K562 (cell line): ENCODE measurements around the gene RGL2. TPM values are rescaled to one million over a fixed set of nuclear protein-coding genes. Genes with fewer than 3 reads are reported as not detected.

Experiments
- BRD9 ChIP-seq: fragments of 450-650 bp; IDR thresholded peaks from 2 replicates; pipeline ENCODE4 v1.6.1; 2018; ENCODE audit warnings: low read depth; ENCODE audit not compliant: partially characterized antibody
- CEBPG ChIP-seq, 3 experiments: fragments of 200-800 bp in 1 of 3; sonication (Bioruptor generic) in 1 of 3; sonication (generic) in 1 of 3; formaldehyde crosslinking in 1 of 3; IDR thresholded peaks in 2 of 3; conservative IDR thresholded peaks in 1 of 3; 2 replicates each; pipeline versions ENCODE4 v1.6.1 to v1.8.0; 2016 to 2022; ENCODE audit warnings: missing compliant biosample characterization in 2 of 3, missing genetic modification characterization in 2 of 3, mild to moderate bottlenecking in 1 of 3, missing genetic modification reagents in 1 of 3
- DNMT1 ChIP-seq: fragments of 450-650 bp; IDR thresholded peaks from 2 replicates; pipeline ENCODE4 v1.6.1; 2016; ENCODE audit warnings: antibody characterized with exemption, mild to moderate bottlenecking
- NBN ChIP-seq: fragments of 450-650 bp; IDR thresholded peaks from 2 replicates; pipeline ENCODE4 v1.6.1; 2016; ENCODE audit warnings: low read depth, mild to moderate bottlenecking
- ZFP91 ChIP-seq: sonication (generic); formaldehyde crosslinking; IDR thresholded peaks from 2 replicates; pipeline ENCODE4 v1.8.0; 2022; ENCODE audit warnings: mild to moderate bottlenecking, missing genetic modification reagents
- ZNF79 ChIP-seq: fragments of 250-450 bp; sonication (Bioruptor Pico); IDR thresholded peaks from 2 replicates; pipeline ENCODE4 v1.4.0; 2020; ENCODE audit warnings: low read depth, mild to moderate bottlenecking, moderate library complexity
- polyA plus RNA-seq, 8 experiments: library from polyadenylated mRNA; depleted of rRNA in 4 of 8; stranded (reverse) in 5 of 8; unstranded in 3 of 8; fragments of >200 nt; fragmentation: Nextera tagmentation in 2 of 8; fragmentation: Illumina TruSeq in 1 of 8; extraction: Ambion mirVana in 2 of 8; extraction: Trizol in 1 of 8; gene quantifications; 2 replicates each; pipeline versions ENCODE4 v1.2.1 to v1.2.3, GENCODE V29; 2011 to 2014; ENCODE audit warnings: inconsistent platforms in 1 of 8, missing spikeins in 1 of 8
- total RNA-seq, 7 experiments: library from RNA; depleted of rRNA in 6 of 7; stranded (reverse); fragments of >200 nt in 6 of 7; fragmentation: Illumina TruSeq in 2 of 7; extraction: Trizol in 2 of 7; gene quantifications; 2 replicates each; pipeline versions ENCODE4 v1.2.1 to v1.2.3, GENCODE V29; 2011 to 2021; ENCODE audit warnings: low replicate concordance in 1 of 7

The RGL2 gene
- total and polyA plus RNA-seq, 9 of the 15 experiments (the other 6 are each of a cell fraction or from before 2014, with no cell fraction given) = 1.8 to 57.1 (median 19.5) TPM

GRCh38 chr6:33318426-33319073, 19.8 kb upstream of the RGL2 start (continued):
- peak; percentile 49 for TF ChIP-seq BRD9
- no peak for TF ChIP-seq CEBPG (CRISPR knock-in tag; IDR thresholded peaks at IDR 0.05)
- TF ChIP-seq CEBPG (tag; conservative IDR thresholded peaks at IDR 0.05 in 1 of 2, IDR thresholded peaks at IDR 0.05 in 1 of 2) = no peak
- no peak for TF ChIP-seq ZNF79 (CRISPR knock-in tag)
- TF ChIP-seq NBN = 0 out of 2 replicates have a peak, but pooled peaks have one; percentile 11
- peak; percentile 78 for TF ChIP-seq ZFP91 (CRISPR knock-in tag)
- 0 out of 2 replicates have a peak, but pooled peaks have one; percentile 9 for TF ChIP-seq DNMT1
- TF ChIP-seq, all 486 proteins: peak for 15
